Prostate gland (tissue), 2 donors: ENCODE results near the gene ZDHHC22. TPM values are rescaled to one million over a fixed set of nuclear protein-coding genes. Genes with fewer than 3 reads are reported as not detected.

Source experiments
- DNase-seq: peaks from one replicate; pipeline ENCODE4 v3.0.0-alpha.2; 2019; ENCODE audit warnings: low spot score
- H3K27ac ChIP-seq, 2 donors: fragments of 200-600 bp; sonication (generic); 2 replicates each; pipeline ENCODE4 v1.5.1; 2017 to 2019
- H3K27me3 ChIP-seq: fragments of 200-600 bp; sonication (generic); replicated peaks from 2 replicates; pipeline ENCODE4 v1.5.1; 2019; ENCODE audit not compliant: insufficient read depth
- H3K36me3 ChIP-seq, 2 donors: fragments of 200-600 bp; sonication (generic); 1 replicate in 1 of 2; 2 replicates in 1 of 2; pipeline versions ENCODE4 v1.5.1 to v1.8.1; 2017 to 2019
- H3K4me1 ChIP-seq: fragments of 200-600 bp; sonication (generic); replicated peaks from 2 replicates; pipeline ENCODE4 v1.5.1; 2019
- H3K4me3 ChIP-seq, 2 donors: fragments of 200-600 bp; sonication (generic); 2 replicates each; pipeline ENCODE4 v1.5.1; 2017 to 2019
- H3K9me3 ChIP-seq: fragments of 200-600 bp; sonication (generic); 2 replicates; pipeline ENCODE4 v1.5.1; 2017
- POLR2A ChIP-seq: fragments of 450-650 bp; IDR thresholded peaks from one replicate; pipeline ENCODE4 v1.6.1; 2016; ENCODE audit warnings: antibody characterized with exemption, mild to moderate bottlenecking
- POLR2AphosphoS5 ChIP-seq: sonication (generic); formaldehyde crosslinking; IDR thresholded peaks from one replicate; pipeline ENCODE4 v1.6.1; 2017; ENCODE audit warnings: antibody characterized with exemption
- whole genome bisulfite sequencing: methylation state at CpG from one replicate; pipeline ENCODE4 v1.1.5; 2018; 5-methylcytosine and 5-hydroxymethylcytosine counted together
- intact Hi-C: fragments of 100-400 bp; cut with DNase I; formaldehyde crosslinking; loops from one replicate; pipeline ENCODE4 v1.14.2; 2022
- total RNA-seq, 2 donors: library from RNA; depleted of rRNA; stranded (reverse); fragments of >200 nt; gene quantifications; one replicate each; pipeline ENCODE4 v1.1.0, GENCODE V29; 2016
- TF ChIP-seq, protein P1 (sequence below), 4 experiments: fragments of 200-600 bp in 2 of 4; fragments of 450-650 bp in 2 of 4; sonication (generic) in 2 of 4; IDR thresholded peaks; 1 replicate in 3 of 4; 2 replicates in 1 of 4; pipeline ENCODE4 v1.5.1; 2016 to 2019; ENCODE audit warnings: antibody characterized with exemption in 4 of 4, mild to moderate bottlenecking in 2 of 4, moderate library complexity in 2 of 4

Gene ZDHHC22
- total RNA-seq, 2 donors from 2014 or later, result 0.11 TPM; not detected in 1

DNA sequence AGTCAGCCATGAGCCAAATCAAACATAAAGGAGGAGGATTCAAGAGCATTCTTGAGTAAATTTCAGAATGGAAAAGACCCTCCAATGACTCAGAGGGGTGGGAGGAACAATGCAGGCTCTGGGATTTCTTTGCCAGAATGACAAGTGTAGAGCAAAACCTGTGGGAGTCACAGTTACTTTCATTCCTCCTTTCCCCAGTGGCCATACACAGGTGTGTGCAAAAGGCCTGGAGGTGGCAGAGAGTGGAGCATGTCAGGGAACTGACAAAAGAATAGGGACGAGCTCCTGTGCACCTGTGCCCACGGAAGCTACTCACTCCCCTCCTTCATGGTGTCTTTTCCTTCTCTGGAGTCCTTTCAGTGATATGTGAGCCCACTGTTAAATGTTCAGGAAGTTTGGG, 52.9 kb downstream of the ZDHHC22 start:
- H3K27me3 ChIP-seq, result no peaks in the 10 kb centered on the region
- 42% methylated on average over 2 of the region's 2 CpGs for WGBS
- intact Hi-C loops, result no loop called here
- no peak for TF ChIP-seq POLR2A
- no peak for TF ChIP-seq POLR2AphosphoS5
- TF ChIP-seq, protein P1, sequence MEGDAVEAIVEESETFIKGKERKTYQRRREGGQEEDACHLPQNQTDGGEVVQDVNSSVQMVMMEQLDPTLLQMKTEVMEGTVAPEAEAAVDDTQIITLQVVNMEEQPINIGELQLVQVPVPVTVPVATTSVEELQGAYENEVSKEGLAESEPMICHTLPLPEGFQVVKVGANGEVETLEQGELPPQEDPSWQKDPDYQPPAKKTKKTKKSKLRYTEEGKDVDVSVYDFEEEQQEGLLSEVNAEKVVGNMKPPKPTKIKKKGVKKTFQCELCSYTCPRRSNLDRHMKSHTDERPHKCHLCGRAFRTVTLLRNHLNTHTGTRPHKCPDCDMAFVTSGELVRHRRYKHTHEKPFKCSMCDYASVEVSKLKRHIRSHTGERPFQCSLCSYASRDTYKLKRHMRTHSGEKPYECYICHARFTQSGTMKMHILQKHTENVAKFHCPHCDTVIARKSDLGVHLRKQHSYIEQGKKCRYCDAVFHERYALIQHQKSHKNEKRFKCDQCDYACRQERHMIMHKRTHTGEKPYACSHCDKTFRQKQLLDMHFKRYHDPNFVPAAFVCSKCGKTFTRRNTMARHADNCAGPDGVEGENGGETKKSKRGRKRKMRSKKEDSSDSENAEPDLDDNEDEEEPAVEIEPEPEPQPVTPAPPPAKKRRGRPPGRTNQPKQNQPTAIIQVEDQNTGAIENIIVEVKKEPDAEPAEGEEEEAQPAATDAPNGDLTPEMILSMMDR (IDR thresholded peaks at IDR 0.05), result no peak
- H3K9me3 ChIP-seq, result no peaks in the 10 kb centered on the region
- H3K27ac ChIP-seq, result peak overlapping the region; percentile 82 to 86
- no peaks in the 10 kb centered on the region for H3K36me3 ChIP-seq
- no peak overlapping the region for H3K4me3 ChIP-seq
- DNase-seq, result no peak
- H3K4me1 ChIP-seq, result peaks cover 9% of the 10 kb centered on the region

DNA sequence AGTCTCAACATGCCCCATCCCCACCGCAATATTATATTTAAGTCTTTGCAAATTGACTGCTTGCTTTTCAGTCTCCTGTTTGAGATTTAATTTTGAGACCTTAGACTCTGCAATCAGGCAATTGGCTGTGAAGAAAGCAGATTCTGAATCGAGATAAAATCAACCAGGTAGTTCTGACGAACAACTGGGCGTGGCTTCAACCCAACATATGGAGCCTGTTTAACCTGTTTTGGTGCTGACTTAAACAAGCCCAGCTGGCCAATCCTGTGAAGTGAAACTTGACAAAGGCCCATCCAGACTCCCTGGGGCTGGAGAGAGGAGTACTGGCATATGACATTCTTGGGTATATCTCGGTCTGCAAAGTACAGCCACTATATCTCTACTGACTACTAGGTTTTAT, 53.4 kb downstream of the ZDHHC22 start:
- 46% methylated on average over 5 of the region's 5 CpGs for WGBS
- DNase-seq, result peak; percentile 92
- H3K27ac ChIP-seq, result peak overlapping the region; percentile 82 to 86
- TF ChIP-seq POLR2AphosphoS5 (peak; percentile 93), POLR2A (no peak)
- TF ChIP-seq, protein P1 (IDR thresholded peaks at IDR 0.05), result no peak
- no peaks in the 10 kb centered on the region for H3K36me3 ChIP-seq
- H3K9me3 ChIP-seq, result no peaks in the 10 kb centered on the region
- H3K4me1 ChIP-seq, result peaks cover 9% of the 10 kb centered on the region
- no peak overlapping the region for H3K4me3 ChIP-seq
- intact Hi-C loops, result no loop called here
- no peaks in the 10 kb centered on the region for H3K27me3 ChIP-seq

DNA sequence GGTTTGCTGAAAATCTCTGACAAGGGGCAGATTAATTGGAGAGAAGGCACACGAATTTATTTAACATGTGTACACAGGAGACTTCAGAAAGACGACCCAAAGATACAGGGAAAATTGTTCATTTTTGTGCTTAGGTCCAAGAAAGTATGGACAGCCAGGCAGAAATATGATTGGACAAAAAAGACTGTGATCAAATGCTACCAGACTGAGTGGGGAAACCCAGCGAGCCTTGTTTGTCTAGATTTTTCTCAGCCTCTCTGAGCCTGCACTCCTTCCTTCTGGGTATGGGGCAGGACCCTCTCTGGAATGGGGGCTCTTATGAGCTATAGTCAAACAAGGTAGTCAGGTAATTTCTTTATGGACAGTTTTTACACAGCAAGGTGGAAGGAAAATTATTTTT, 54.0 kb downstream of the ZDHHC22 start:
- Histone ChIP-seq H3K4me1 (peaks cover 9% of the 10 kb centered on the region), H3K27me3 (no peaks in the 10 kb centered on the region), H3K9me3 (no peaks in the 10 kb centered on the region), H3K27ac (peak overlapping the region; percentile 82 to 86), H3K4me3 (no peak overlapping the region), H3K36me3 (no peaks in the 10 kb centered on the region)
- no peak for TF ChIP-seq POLR2A
- TF ChIP-seq, protein P1 (IDR thresholded peaks at IDR 0.05), result no peak
- TF ChIP-seq POLR2AphosphoS5, result no peak
- WGBS, result 48% methylated on average over 3 of the region's 3 CpGs
- DNase-seq, result no peak
- intact Hi-C loops, result no loop called here

DNA sequence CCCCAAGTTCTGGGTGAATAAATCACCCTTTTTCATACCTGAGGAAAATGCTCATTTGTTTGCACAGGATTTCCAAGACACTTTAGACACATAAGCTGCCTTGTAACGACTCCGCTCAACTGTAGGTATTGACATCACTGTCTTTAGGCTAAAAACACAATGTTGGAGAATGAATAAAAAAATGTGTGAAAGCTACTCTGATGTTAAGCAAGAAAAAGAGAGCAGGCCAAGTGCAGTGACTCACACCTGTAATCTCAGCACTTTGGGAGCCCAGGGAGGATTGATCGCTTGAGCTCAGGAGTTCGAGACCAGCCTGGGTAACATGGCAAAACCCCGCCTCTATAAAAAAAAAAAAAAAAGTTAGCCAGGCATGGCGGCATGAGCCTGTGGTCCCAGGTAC, 54.6 kb downstream of the ZDHHC22 start:
- intact Hi-C loops, result no loop called here
- 93% methylated on average over 6 of the region's 6 CpGs for WGBS
- TF ChIP-seq POLR2AphosphoS5 (no peak), POLR2A (no peak)
- TF ChIP-seq, protein P1 (IDR thresholded peaks at IDR 0.05), result no peak
- H3K27ac ChIP-seq, result peak overlapping the region in 1 of 2 donors; percentile 82
- peaks cover 9% of the 10 kb centered on the region for H3K4me1 ChIP-seq
- H3K9me3 ChIP-seq, result no peaks in the 10 kb centered on the region
- no peak for DNase-seq
- no peaks in the 10 kb centered on the region for H3K27me3 ChIP-seq
- no peak overlapping the region for H3K4me3 ChIP-seq
- H3K36me3 ChIP-seq, result no peaks in the 10 kb centered on the region

DNA sequence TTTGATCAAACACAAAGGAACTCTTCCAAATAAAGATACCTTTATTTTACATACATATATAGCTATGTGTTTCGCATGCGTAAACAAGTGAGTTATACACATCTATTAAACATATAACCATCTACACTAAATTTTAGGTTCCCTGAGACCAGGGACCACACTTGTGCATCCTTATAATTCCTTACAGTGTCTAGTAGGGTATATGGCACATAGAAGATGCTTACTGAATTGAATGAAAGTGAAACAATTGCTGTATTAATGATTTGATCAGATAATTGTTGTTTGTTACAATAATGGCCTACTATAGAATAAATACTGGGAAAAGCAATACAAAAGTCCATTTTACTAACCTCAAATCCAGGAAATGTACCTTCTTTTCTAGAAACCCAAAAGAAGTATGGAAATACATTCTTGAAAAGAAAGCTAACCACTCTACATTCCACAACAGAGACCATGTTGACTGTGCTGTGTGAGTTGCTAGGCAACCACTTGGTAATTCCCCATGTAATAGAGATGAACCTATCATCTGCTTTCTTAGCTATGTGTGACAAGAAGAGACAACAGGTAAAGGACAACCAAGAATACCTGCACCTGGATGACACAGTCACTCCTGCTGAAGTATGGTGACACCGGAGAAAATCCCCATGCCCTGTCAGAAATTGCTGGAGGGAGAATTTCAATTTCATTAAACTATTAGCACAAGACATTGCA, 55.4 kb downstream of the ZDHHC22 start:
- no peaks in the 10 kb centered on the region for H3K36me3 ChIP-seq
- H3K27me3 ChIP-seq, result no peaks in the 10 kb centered on the region
- TF ChIP-seq POLR2AphosphoS5 (peak; percentile 59), POLR2A (no peak)
- 79% methylated on average over 3 of the region's 3 CpGs for WGBS
- intact Hi-C loops, result no loop called here
- peaks cover 9% of the 10 kb centered on the region for H3K4me1 ChIP-seq
- no peak overlapping the region for H3K4me3 ChIP-seq
- peak; percentile 45 for DNase-seq
- H3K9me3 ChIP-seq, result no peaks in the 10 kb centered on the region
- H3K27ac ChIP-seq, result peak overlapping the region in 1 of 2 donors; percentile 82
